Stimulated activated CD4-positive, alpha-beta T cell treated with anti-CD3 and anti-CD28 coated beads, Interleukin-15, amount 100 ng/mL, for 48 hours (primary cell): Measurements from ENCODE around the gene IL1RAP.
"Not testable (repeated sequence)": the region's sequence is repeated elsewhere in the genome, so short reads cannot be mapped to it uniquely, and the experiment has no call there.

Source experiments
- DNase-seq, 2 donors: peaks; one replicate each; pipeline ENCODE4 v3.0.0-alpha.2; 2020; ENCODE audit warnings: low read depth in 2 of 2

Gene IL1RAP

GRCh38 chr3:190513409-190514370 is at the start of gene IL1RAP:
Gene IL1RAP, plus strand, starts transcription at chr3:190514085. Its CDS starts 50,205 bp downstream, at chr3:190564290.
- DNase-seq = peak; percentile 65 to 80

- no peak for DNase-seq
Observed at GRCh38 chr3:190467922-190468321, 46.0 kb upstream of the IL1RAP start.

GRCh38 chr3:190473261-190473660 is 40.6 kb upstream of the IL1RAP start:
- not testable (repeated sequence) for DNase-seq

- no peak for DNase-seq
Observed at GRCh38 chr3:190481779-190482178, 32.1 kb upstream of the IL1RAP start.

- DNase-seq = no peak
Observed at GRCh38 chr3:190485830-190486532, 27.9 kb upstream of the IL1RAP start.

- no peak for DNase-seq
Observed at GRCh38 chr3:190486533-190486864, 27.4 kb upstream of the IL1RAP start.

- DNase-seq = no peak
Observed at GRCh38 chr3:190486908-190487607, 26.8 kb upstream of the IL1RAP start.

GRCh38 chr3:190491533-190492054 is 22.3 kb upstream of the IL1RAP start:
- no peak for DNase-seq

GRCh38 chr3:190492129-190492528 is 21.8 kb upstream of the IL1RAP start:
- DNase-seq = no peak

GRCh38 chr3:190492966-190493365 is 20.9 kb upstream of the IL1RAP start:
- DNase-seq = no peak

- no peak for DNase-seq
Observed at GRCh38 chr3:190494907-190495306, 19.0 kb upstream of the IL1RAP start.

- no peak for DNase-seq
Observed at GRCh38 chr3:190495354-190495753, 18.5 kb upstream of the IL1RAP start.

- DNase-seq = no peak
Observed at GRCh38 chr3:190495796-190496195, 18.1 kb upstream of the IL1RAP start.

GRCh38 chr3:190496859-190497258 is 17.0 kb upstream of the IL1RAP start:
- no peak for DNase-seq

GRCh38 chr3:190497811-190498210 is 16.1 kb upstream of the IL1RAP start:
- DNase-seq = no peak

GRCh38 chr3:190498293-190498692 is 15.6 kb upstream of the IL1RAP start:
- DNase-seq = no peak

GRCh38 chr3:190499122-190499521 is 14.8 kb upstream of the IL1RAP start:
- DNase-seq = no peak

GRCh38 chr3:190502946-190503345 is 10.9 kb upstream of the IL1RAP start:
- DNase-seq = no peak

- no peak for DNase-seq
Observed at GRCh38 chr3:190504354-190505125, 9.3 kb upstream of the IL1RAP start.

- DNase-seq = no peak
Observed at GRCh38 chr3:190505381-190506003, 8.4 kb upstream of the IL1RAP start.

- DNase-seq = no peak
Observed at GRCh38 chr3:190506271-190506670, 7.6 kb upstream of the IL1RAP start.
